CD4-positive, CD25-positive, alpha-beta regulatory T cell (primary cell): ENCODE data around the gene APOA1. TPM values are rescaled to one million over a fixed set of nuclear protein-coding genes. Genes with fewer than 3 reads are reported as not detected.

Source experiments
- ATAC-seq, 2 donors: fragments of 150-1000 bp; cut with Tn5 transposase; one replicate each; pipeline ENCODE4 v1.10.0; 2021; ENCODE audit warnings: low read depth in 2 of 2, moderate number of reproducible peaks in 2 of 2, moderate library complexity in 1 of 2
- DNase-seq, 3 donors: peaks; one replicate each; pipeline versions ENCODE4 v3.0.0 to v3.0.0-alpha.2; 2012 to 2022; ENCODE audit warnings: mixed read lengths in 1 of 3
- H3K27ac ChIP-seq: one replicate; pipeline ENCODE4 v1.7.0; 2013; ENCODE audit warnings: mild to moderate bottlenecking, low read length; ENCODE audit not compliant: insufficient read depth, poor library complexity, severe bottlenecking
- H3K27me3 ChIP-seq: one replicate; pipeline ENCODE4 v1.7.0; 2013; ENCODE audit warnings: low read length; ENCODE audit not compliant: control insufficient read depth, insufficient read depth
- H3K36me3 ChIP-seq: one replicate; pipeline ENCODE4 v1.7.0; 2013; ENCODE audit warnings: mild to moderate bottlenecking, low read length, moderate library complexity; ENCODE audit not compliant: control insufficient read depth, insufficient read depth
- H3K4me1 ChIP-seq: 2 replicates; pipeline ENCODE4 v1.7.0; 2013; ENCODE audit warnings: mild to moderate bottlenecking, low read length; ENCODE audit not compliant: insufficient read depth, control insufficient read depth, poor library complexity, severe bottlenecking
- H3K4me3 ChIP-seq: one replicate; pipeline ENCODE4 v1.7.0; 2013; ENCODE audit warnings: low read depth, mild to moderate bottlenecking, low read length, moderate library complexity
- H3K9me3 ChIP-seq, 2 experiments: 1 replicate in 1 of 2; 2 replicates in 1 of 2; pipeline ENCODE4 v1.7.0; 2013; ENCODE audit warnings: low read length in 2 of 2, mild to moderate bottlenecking in 1 of 2, moderate library complexity in 1 of 2; ENCODE audit not compliant: control insufficient read depth in 2 of 2
- H3K27ac Mint-ChIP-seq, 3 donors: one replicate each; pipeline ENCODE4 v1.8.0; 2020 to 2022; ENCODE audit warnings: mild to moderate bottlenecking in 3 of 3, mixed read lengths in 3 of 3, moderate library complexity in 2 of 3
- H3K27me3 Mint-ChIP-seq: one replicate; pipeline ENCODE4 v1.8.0; 2022; ENCODE audit warnings: mild to moderate bottlenecking, mixed read lengths
- H3K36me3 Mint-ChIP-seq: one replicate; pipeline ENCODE4 v1.8.0; 2020; ENCODE audit warnings: mixed read lengths
- H3K4me1 Mint-ChIP-seq, 4 donors: one replicate each; pipeline ENCODE4 v1.8.0; 2020 to 2022; ENCODE audit warnings: mixed read lengths in 4 of 4, mild to moderate bottlenecking in 1 of 4
- H3K4me3 Mint-ChIP-seq, 4 donors: one replicate each; pipeline ENCODE4 v1.8.0; 2020 to 2022; ENCODE audit warnings: mild to moderate bottlenecking in 4 of 4, mixed read lengths in 4 of 4, moderate library complexity in 3 of 4
- H3K9me3 Mint-ChIP-seq, 7 donors: one replicate each; pipeline ENCODE4 v1.8.0; 2020 to 2022; ENCODE audit warnings: mixed read lengths in 7 of 7, mild to moderate bottlenecking in 3 of 7, moderate library complexity in 2 of 7
- polyA plus RNA-seq, 4 donors: library from polyadenylated mRNA; unstranded; fragments of 300-500 nt; fragmentation: Illumina TruSeq; gene quantifications; one replicate each; pipeline ENCODE4 v1.2.3, GENCODE V29; 2021
- total RNA-seq: library from RNA; stranded (reverse); gene quantifications from one replicate; pipeline ENCODE4 v1.2.3, GENCODE V29; 2022

The APOA1 gene
- total and polyA plus RNA-seq, 5 donors from 2014 or later = 0.34 TPM; not detected in 4

GRCh38 chr11:116826751-116827431 is 10.5 kb downstream of the APOA1 start:
- Mint-ChIP-seq H3K4me3 (no peak overlapping the region), H3K36me3 (no peaks in the 10 kb centered on the region), H3K9me3 (no peaks in the 10 kb centered on the region), H3K27me3 (no peaks in the 10 kb centered on the region), H3K27ac (no peak overlapping the region), H3K4me1 (no peaks in the 10 kb centered on the region)
- Histone ChIP-seq H3K9me3 (no peaks in the 10 kb centered on the region), H3K27me3 (no peaks in the 10 kb centered on the region), H3K4me1 (no peaks in the 10 kb centered on the region), H3K27ac (no peak overlapping the region), H3K36me3 (no peaks in the 10 kb centered on the region), H3K4me3 (no peak overlapping the region)
- DNase-seq (no peak), ATAC-seq (no peak)

GRCh38 chr11:116825854-116826750 is 11.3 kb downstream of the APOA1 start:
- Mint-ChIP-seq H3K4me1 (no peaks in the 10 kb centered on the region), H3K9me3 (no peaks in the 10 kb centered on the region), H3K27ac (no peak overlapping the region), H3K36me3 (no peaks in the 10 kb centered on the region), H3K4me3 (no peak overlapping the region), H3K27me3 (no peaks in the 10 kb centered on the region)
- no peaks in the 10 kb centered on the region for H3K4me1 ChIP-seq
- no peaks in the 10 kb centered on the region for H3K27me3 ChIP-seq
- H3K9me3 ChIP-seq = no peaks in the 10 kb centered on the region
- H3K36me3 ChIP-seq = no peaks in the 10 kb centered on the region
- no peak for ATAC-seq
- no peak overlapping the region for H3K27ac ChIP-seq
- DNase-seq = no peak
- no peak overlapping the region for H3K4me3 ChIP-seq

- Histone ChIP-seq H3K36me3 (no peaks in the 10 kb centered on the region), H3K4me1 (no peaks in the 10 kb centered on the region), H3K4me3 (no peak overlapping the region), H3K27me3 (no peaks in the 10 kb centered on the region), H3K9me3 (no peaks in the 10 kb centered on the region), H3K27ac (no peak overlapping the region)
- no peak for ATAC-seq
- Mint-ChIP-seq H3K36me3 (no peaks in the 10 kb centered on the region), H3K9me3 (no peaks in the 10 kb centered on the region), H3K27ac (no peak overlapping the region), H3K4me3 (no peak overlapping the region), H3K27me3 (no peaks in the 10 kb centered on the region), H3K4me1 (no peaks in the 10 kb centered on the region)
- DNase-seq = no peak
Measured at GRCh38 chr11:116825434-116825833, 12.0 kb downstream of the APOA1 start.

GRCh38 chr11:116823031-116823843 is 14.2 kb downstream of the APOA1 start, which contains the start of gene APOA4:
TSS of gene APOA4 (minus strand) at chr11:116823304. CDS start at chr11:116823191, 113 bp downstream.
- Mint-ChIP-seq H3K27ac (peak within 1 kb of the TSS in 1 of 3 donors; percentile 17), H3K4me1 (no peaks in the 10 kb centered on the region), H3K9me3 (no peaks in the 10 kb centered on the region), H3K4me3 (no peak within 1 kb of the TSS), H3K36me3 (no peaks in the 10 kb centered on the region), H3K27me3 (no peaks in the 10 kb centered on the region)
- no peaks in the 10 kb centered on the region for H3K27me3 ChIP-seq
- no peaks in the 10 kb centered on the region for H3K4me1 ChIP-seq
- no peak within 1 kb of the TSS for H3K4me3 ChIP-seq
- H3K27ac ChIP-seq = no peak within 1 kb of the TSS
- no peaks in the 10 kb centered on the region for H3K36me3 ChIP-seq
- ATAC-seq (no peak), DNase-seq (no peak)
- H3K9me3 ChIP-seq = no peaks in the 10 kb centered on the region

- Mint-ChIP-seq H3K4me1 (no peaks in the 10 kb centered on the region), H3K9me3 (no peaks in the 10 kb centered on the region), H3K36me3 (no peaks in the 10 kb centered on the region), H3K27ac (no peak overlapping the region), H3K27me3 (no peaks in the 10 kb centered on the region), H3K4me3 (no peak overlapping the region)
- Histone ChIP-seq H3K4me3 (no peak overlapping the region), H3K4me1 (no peaks in the 10 kb centered on the region), H3K9me3 (no peaks in the 10 kb centered on the region), H3K27ac (no peak overlapping the region), H3K36me3 (no peaks in the 10 kb centered on the region), H3K27me3 (no peaks in the 10 kb centered on the region)
- DNase-seq (no peak), ATAC-seq (no peak)
Measured at GRCh38 chr11:116822575-116822974, 14.8 kb downstream of the APOA1 start.

GRCh38 chr11:116821050-116821918 is 16.1 kb downstream of the APOA1 start:
- no peak overlapping the region for H3K27ac Mint-ChIP-seq
- H3K36me3 Mint-ChIP-seq = no peaks in the 10 kb centered on the region
- no peaks in the 10 kb centered on the region for H3K9me3 Mint-ChIP-seq

GRCh38 chr11:116819049-116819448 is 18.4 kb downstream of the APOA1 start:
- Histone ChIP-seq H3K27me3 (no peaks in the 10 kb centered on the region), H3K36me3 (no peaks in the 10 kb centered on the region), H3K27ac (no peak overlapping the region), H3K4me3 (no peak overlapping the region), H3K4me1 (no peaks in the 10 kb centered on the region), H3K9me3 (no peaks in the 10 kb centered on the region)
- no peaks in the 10 kb centered on the region for H3K4me1 Mint-ChIP-seq
- H3K36me3 Mint-ChIP-seq = no peaks in the 10 kb centered on the region
- no peak overlapping the region for H3K4me3 Mint-ChIP-seq
- no peaks in the 10 kb centered on the region for H3K27me3 Mint-ChIP-seq
- DNase-seq (no peak), ATAC-seq (no peak)
- no peaks in the 10 kb centered on the region for H3K9me3 Mint-ChIP-seq
- no peak overlapping the region for H3K27ac Mint-ChIP-seq

More at GRCh38 chr11:116821050-116821918, 16.1 kb downstream of the APOA1 start:
- Histone ChIP-seq H3K27me3 (no peaks in the 10 kb centered on the region), H3K36me3 (no peaks in the 10 kb centered on the region), H3K9me3 (no peaks in the 10 kb centered on the region), H3K4me3 (no peak overlapping the region), H3K4me1 (no peaks in the 10 kb centered on the region), H3K27ac (no peak overlapping the region)
- ATAC-seq = no peak
- no peak for DNase-seq
- Mint-ChIP-seq H3K27me3 (no peaks in the 10 kb centered on the region), H3K4me3 (no peak overlapping the region), H3K4me1 (no peaks in the 10 kb centered on the region)
